GM21723 (cell line): ENCODE results near the gene KY.
"Not testable (repeated sequence)": the region's sequence is repeated elsewhere in the genome, so short reads cannot be mapped to it uniquely, and the experiment has no call there.

ENCODE experiments used
- ATAC-seq: cut with Tn5 transposase; IDR thresholded peaks from one replicate; pipeline ENCODE4 v1.9.1; 2021; ENCODE audit warnings: mild to moderate bottlenecking, moderate library complexity; ENCODE audit not compliant: unreplicated experiment

Gene KY

DNA sequence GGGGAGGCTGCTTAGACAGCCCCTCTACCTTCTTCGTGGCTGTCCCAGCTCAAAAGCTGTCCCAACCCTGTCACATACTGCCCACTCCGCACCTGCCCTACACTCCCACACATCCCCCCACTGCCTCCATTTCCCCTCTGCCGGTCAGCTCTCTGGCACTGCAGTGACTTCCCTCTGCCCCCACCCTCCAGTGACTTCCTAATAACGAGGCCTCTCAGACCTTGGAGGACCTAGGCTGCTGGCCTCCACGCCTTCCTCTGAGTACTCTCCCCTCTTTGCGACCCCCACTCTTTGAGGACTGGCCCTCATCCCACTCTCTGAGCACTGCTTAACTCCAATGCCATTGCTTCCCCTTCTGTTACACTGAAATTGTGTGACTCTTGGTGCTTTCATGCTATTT lies 45.3 kb downstream of the KY start:
- ATAC-seq, result no peak

DNA sequence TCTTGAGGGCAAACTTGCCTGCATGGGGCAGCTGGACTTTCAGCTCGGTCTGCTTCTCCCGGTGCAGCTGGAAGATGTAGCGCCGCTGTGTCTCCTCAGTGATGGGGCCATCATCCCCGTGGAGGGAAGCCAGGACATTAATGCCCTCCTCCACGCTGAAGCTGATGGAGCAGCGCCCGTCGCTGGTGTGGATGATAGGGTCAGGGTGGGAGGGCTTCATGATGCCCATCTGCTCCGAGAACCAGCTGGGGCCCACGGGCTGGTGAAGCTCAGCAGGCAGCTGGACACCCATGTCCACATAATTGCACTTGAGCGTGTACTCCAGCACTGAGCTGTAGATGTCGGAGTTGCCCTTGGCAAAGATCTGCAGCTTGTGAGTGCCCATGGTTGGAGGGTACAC lies 46.9 kb downstream of the KY start:
- no peak for ATAC-seq

DNA sequence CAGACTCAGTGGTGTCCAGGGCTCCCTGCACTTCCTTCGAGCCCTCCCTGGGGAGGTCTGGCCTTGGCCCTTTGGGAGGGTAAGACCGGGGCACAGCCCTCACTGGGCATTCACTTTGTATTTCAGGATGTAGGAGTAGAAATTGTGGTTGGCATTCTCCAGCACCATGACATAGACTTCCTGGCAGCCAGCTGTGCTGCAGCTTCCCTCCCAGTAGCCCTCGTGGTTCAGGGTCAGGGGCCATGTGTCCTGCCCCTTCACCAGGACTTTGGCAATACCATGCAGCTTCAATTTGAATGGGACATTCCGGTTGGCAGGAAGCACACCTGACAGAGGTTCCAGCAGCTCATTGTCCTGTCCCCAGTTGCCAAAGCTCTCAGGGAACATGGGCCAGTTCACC lies 47.3 kb downstream of the KY start:
- no peak for ATAC-seq

DNA sequence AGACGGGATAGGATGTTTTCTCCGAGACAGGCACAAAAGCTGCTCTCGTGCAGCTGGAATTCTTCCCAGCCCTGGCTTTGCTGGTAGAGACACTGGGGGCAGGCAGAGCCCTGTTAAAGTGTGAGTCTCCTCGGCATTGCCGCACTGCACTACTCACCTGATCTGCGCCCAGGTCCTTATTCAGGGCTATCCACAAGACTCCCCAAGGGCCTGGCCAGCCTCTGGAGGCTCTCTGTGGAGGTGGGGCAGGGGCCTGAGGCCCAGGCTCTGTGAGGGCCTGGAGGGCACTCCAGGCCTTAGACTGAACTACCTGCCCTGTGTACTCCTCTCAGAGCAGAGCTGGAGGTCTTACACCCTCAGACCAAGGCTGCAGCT lies 48.4 kb downstream of the KY start:
- ATAC-seq, result no peak

DNA sequence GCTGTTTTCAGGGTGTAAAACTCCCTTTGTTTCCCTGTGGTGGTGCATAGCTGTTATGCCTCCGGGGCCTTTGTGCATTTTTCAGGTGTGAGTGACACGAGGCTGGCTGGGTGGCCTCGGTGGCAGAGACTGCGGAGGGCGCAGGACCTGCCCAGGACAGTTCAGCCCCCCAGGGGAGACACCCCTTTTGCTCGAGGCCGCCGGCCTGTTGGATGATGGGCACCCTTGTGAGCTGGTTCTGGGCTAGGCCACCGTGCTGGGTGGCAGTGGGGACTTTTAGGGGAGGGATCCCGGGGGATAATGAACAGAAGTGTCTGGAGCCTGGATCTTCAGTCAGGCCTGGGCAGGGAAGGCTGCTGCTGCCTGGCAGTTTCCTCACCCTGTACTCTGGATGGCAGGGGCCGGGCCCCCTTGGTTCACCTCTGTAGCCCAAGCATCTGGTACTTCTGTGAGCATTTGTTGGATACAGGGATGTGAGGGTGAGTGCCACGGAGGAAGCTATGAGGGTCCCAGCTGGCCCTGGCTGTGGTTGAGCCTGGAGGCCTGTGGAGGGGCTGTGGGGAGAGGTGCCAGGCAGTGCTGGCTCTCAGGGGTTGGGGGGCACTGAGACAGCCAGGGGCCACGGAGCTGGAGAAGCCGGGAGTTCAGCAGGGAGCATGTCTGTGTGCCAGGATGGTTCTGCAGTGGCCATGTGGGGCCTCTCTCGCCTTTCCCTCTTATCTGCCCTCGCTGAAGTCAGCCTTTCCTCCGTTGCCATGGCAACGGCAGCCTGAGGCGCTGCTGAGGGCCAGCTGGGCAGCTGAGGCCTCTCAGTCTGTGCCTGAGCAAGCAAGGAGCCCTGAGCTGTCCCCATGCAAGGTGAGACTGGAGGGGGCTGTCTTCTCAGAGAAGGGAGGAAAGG lies 49.0 kb downstream of the KY start:
- ATAC-seq, result no peak

DNA sequence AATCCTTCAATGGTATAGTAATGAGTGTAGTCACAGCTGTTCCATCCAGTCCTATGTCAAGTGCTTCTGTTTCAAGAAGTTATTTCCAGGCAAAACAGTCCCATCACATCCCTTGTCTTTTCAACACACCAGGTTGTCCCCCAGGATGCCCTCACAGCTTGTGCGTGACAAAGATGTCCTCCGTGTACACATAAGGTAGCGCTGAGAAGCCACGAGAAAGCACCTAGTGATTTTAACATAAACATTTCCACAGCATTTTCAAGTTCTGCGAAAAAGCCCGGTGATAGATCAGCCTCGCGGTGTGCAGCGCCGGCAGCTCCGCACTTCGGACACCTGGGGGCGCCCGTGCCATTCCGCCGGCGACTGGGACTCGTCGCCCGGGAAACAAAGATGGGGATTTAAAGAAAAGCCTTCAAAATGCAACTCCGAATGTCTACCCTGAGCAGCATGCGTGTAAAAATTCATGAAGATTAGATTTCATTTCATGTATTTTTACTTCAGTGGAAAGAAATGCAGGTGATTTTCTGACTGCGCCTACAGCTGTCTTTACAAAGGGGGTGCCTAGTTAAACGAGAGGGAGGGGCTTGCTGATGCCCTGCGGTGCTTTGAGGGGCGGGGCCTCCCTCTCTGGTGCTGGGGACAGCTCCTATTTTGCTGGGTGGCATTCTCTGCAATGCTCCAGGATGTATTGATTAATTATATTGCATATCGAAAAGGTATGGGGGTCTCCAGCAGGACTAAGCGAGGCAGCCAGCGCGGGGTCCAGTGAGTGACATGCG lies 49.9 kb downstream of the KY start:
- peak; percentile 78 for ATAC-seq

DNA sequence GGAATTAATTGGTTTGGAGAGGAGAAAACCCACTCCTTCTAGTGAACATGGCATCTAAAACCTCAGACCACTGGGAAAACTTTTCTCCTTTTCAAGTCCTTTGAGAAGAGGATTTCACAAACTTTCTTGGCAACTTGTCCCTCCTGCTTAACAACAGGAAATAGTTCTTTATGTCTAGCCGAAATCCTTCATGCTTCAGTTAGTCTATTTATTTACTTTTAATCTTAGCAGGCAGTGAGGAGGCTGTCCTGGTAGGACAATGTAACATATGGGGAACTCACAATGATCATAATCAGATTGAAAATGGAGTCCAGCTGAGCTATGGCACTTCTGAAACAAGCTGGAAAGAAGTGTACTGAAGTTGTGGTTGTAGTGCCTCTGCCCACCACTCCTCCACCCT lies 50.6 kb downstream of the KY start:
- no peak for ATAC-seq

DNA sequence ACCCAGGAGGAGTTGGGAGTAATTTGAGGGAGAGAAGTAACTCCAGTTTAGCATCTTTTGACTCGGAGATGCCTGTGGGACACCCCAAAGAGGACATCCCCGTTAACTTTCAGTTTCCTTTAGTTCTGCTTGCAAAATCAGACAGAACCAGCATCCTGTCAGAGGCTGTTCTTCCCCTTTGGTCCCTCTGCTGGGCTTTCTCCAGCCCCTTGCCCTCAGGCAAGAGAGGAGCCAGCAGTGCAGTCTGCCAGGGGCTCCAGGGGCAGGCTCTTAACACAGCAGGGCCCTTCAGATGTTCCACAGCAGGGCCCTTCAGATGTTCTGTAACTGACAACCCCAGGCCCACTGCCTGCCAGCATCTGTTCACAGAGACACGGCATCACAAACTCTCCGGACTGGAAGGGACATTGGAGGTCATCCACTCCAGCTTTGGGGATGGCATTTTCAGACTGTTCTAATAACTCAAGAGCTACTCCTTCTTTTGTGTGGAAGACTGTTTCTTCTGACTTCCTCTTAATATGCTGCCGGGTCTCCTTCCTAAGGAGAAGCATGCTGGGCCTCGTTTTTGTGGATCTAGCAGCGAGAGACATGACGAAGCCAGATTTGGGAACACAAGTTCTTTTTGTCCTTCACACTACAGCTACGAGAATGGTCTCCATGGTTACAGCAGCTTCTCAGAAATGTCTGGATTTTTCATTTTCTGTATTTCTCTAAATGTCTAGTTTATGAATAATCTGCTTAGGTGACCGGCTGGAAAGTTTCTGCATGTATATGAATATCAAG lies 51.9 kb downstream of the KY start:
- no peak for ATAC-seq

DNA sequence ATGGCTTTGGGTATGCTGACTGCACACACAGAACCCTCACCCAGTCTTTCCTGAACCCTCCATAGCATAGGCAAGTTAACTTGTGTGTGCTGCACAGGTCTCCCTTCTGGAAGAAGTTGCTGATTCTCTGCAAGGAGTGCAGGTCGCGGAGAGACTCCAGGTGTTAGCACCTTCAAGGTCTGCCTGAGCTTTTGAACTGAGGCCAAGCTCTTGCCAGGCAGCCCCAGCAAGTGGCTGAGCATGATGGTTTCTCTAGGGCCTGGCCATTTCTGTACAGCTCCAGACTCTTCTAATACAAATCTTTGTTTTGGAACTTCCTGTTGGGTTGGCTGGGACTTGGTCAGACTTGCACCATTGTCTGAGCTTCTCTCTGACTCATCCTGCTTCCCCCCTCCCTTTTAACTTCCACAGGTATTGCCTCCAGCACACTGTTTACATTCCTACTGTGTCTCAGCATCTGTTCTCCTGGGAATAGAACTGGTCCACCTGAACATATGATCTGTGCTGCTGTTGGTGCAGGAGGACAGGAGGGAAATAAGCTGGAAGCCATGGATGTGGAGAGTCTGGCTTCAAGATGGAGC lies 53.3 kb downstream of the KY start:
- no peak for ATAC-seq

DNA sequence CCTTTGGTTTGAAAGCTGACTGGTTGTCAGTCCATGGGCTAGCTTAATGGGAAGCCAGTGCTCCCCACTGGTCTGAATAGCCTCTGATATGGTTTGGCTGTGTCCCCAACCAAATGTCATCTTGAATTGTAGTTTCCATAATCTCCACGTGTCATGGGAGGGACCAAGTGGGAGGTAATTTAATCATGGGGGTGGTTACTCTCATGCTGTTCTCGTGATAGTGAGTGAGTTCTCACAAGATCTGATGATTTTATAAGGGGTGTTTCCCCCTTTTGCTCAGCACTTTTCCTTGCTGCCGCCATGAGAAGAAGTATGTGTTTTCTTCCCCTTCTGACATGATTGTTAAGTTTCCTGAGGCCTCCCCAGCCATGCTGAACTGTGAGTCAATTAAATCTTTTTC lies 55.8 kb downstream of the KY start:
- ATAC-seq, result not testable (repeated sequence)

DNA sequence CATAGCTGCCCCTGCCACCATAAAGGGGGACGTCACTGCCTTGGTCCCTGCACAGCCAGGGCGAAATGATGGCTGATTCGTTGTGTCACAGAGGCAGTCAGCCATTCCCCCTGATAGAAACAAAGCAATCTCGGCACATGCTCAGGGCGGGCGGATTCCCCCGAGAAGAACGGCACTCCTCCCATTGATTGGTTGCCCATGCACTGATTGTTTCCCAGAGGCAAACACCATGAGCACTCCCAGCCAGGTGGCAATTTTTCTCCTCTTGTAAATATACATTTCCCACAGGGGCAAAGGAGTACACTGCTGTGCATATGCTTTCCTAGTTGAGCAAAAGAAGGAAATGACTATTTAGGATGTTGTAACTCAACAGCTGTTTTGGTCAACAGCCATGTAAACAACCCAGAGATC lies 56.5 kb downstream of the KY start:
- ATAC-seq, result no peak

DNA sequence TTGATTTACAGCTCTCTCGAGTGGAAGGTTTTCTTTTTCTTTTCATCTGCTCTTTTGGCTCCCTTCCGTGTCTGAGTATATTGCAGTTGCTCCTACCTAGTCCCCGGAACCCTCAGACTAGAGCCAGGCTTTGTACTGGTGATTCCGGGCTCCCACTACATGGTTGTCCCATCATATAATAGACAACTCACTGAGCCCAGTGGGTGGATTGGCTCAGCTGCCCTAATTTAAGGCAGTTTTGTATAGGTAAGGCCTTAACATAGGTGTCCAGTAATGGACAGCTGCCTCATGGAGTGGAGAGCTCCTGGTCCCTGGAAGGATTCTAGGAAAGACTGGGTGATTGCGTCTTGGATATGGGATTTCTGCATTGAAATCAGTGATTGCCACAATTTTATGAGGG lies 58.0 kb downstream of the KY start:
- ATAC-seq, result no peak

DNA sequence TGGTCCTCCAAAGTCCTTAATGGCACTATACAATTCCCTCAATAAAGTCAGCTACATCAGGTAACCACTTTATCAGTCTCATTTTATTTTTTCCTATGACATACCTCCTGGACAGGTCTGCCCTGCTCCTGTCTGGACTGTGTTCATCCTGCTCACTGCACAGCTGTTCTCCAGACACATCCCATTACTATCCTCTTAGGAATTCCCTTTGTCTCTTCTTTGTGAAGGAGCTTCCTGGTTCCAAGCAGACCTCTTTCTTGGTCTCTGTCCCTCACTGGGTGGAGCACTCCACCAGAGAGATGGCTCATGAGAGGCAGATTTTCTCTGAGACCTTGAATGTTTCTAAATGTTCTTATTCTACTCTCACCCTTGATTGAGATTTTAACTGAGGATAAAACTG lies 60.1 kb downstream of the KY start:
- no peak for ATAC-seq

DNA sequence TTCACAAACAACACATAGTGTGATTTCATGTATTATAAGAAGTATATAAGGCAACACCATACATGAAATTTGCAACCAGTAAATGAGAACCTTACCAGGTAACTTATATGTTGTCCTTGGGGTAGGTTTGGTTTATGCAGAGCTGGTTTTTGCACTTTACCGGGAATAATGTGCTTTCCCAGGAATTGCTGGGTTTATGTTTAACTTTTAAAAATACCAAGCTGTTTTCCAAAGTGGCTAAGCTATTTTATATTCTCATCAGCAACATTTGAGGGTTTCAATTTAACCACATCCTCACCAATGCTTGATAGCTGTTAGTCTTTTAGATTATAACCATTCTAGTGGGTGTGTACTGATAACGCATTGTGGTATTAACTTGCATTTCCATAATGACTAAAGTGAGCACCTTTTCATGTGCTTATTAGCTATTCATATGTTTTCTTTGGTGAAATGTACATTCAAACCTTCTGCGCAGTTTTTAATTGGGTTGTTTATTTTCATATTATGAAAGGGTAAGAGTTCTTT lies 71.6 kb downstream of the KY start:
- ATAC-seq, result no peak

DNA sequence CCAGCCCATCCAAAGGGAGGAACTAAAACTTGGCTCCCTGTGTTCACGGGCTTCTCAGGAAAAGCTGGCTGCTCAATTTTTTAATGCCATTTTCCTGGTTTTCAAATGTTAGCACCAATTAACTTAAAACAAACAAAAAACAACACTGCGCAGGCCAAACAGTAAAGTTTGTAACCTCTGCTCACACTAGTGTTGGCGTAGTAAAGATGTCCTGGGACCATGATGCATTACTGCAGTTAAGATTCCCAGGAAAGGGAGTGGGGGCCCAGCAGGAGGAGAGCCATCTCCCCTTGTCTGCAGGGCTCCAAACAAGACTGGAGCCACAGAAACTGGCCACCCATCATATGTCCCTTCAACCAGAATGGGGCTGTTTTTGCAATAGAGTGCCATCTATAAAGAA lies 74.0 kb downstream of the KY start:
- ATAC-seq, result no peak

DNA sequence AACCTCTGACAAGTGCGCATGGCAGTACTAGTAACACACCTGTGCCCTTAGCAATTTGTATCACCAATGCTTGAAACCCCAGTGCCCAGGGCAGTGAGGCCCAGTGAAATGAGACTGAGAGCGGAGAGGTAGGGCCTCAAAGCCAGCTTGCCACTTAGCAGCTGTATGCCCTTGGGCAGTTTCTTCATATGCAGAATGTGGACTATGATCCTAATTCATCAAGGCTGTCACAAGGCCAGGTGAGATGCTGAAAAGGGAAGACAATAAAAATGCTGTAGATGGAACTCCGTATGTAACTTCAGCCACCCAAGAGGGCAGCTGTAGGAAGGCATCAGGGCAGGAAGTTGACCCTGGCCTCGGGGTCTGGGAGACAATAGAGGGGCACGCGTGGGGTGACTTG lies 74.4 kb downstream of the KY start:
- ATAC-seq, result no peak

DNA sequence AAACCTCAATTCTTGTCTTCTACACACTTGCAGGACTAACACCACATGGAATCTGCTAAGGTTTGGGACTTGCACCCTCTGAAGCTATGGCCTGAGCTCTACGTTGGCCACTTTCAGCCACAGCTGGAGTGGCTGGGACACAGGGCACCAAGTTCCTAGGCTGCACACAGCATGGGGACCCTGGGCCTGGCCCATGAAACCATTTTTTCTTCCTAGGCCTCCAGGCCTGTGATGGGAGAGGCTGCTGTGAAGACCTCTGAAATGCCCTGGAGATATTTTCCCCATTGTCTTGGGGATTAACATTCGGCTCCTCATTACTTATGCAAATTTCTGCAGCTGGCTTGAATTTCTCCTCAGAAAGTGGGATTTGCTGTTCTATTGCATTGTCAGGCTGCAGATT lies 80.9 kb downstream of the KY start:
- ATAC-seq, result not testable (repeated sequence)

DNA sequence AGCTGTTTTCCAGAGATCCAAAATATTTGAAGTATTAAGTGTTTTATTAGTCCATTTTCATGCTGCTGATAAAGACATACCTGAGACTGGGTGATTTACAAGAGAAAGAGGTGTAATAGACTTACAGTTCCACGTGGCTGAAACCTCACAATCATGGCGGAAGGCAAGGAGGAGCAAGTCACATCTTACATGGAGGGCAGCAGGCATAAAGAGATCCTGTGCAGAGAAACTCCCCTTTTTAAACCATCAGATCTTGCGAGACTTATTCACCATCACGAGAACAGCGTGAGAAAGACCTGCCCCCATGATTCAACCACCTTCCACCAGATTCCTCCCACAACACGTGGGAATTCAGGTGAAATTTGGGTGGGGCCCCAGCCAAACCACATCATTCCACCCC lies 82.0 kb downstream of the KY start:
- no peak for ATAC-seq

DNA sequence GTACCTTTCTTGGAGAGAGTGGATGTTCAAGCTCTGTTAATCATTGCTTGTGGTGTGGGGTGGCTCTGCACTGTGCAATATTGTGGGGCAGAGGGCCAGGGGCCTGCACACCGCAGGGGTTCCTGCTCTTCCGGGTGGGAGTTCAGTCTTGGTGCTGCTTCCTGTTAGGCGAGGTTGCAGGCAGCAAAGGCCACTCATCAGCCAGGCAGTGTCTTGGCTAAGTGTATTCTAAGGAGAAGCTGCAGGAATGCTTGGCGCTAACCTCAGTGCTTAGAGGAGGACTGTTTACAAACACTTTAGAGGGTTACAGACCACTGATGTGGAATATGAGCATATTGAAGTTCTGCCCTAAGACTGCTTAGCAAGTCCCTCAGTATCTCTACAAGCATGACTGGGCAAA lies 83.2 kb downstream of the KY start:
- ATAC-seq, result no peak

DNA sequence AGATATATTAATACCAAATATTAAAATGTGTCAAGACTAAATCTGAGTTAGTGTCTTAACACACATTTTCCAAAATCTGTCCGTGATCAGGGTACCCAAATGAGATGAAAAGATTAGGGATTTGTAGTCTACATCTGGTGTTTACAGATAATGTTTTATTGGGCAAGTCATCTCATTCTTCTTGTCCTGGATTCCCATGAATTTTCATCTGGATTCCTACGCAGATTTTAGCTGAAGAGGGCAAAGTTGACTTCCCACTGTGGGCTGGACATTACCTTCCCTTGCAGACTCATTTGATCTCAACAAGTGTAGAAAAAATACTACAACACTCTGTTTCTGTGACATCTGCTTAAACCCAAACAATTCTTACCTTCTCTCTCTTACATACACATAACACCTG lies 85.8 kb downstream of the KY start:
- no peak for ATAC-seq

DNA sequence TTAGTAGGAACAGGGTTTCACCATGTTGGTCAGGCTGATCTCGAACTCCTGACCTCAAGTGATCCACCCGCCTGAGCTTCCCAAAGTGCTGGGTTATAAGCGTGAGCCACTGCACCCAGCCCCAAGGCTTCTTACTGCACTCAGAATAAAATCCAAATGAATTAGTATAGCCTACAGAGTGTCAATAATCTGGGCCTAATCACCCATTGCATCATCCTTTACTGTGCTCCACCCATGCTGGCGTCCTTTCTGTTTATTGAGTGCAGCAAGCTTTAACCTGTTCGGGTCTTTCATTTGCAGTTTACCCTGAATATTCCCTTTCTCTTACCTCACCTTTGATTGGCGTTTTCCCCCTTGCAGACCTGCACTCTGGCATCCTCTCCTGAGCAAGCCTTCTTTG lies 87.2 kb downstream of the KY start:
- ATAC-seq, result no peak
